ENCODE measurements around the gene VPS13D.

- no peak for TF ChIP-seq CTCF (IDR thresholded peaks at IDR 0.05 in 8 of 11, conservative IDR thresholded peaks at IDR 0.05 in 3 of 11)
- no peak for TF ChIP-seq POLR2A (IDR thresholded peaks at IDR 0.05)
These were observed 154.0 kb downstream of the VPS13D start for GRCh38 chr1:12383786-12384185.
